Body of pancreas (tissue), 4 donors: ENCODE results near the gene WRNIP1.

Source experiments
- POLR2A ChIP-seq, 3 donors: fragments of 450-650 bp; IDR thresholded peaks; one replicate each; pipeline ENCODE4 v1.6.1; 2016; ENCODE audit warnings: antibody characterized with exemption in 3 of 3, mild to moderate bottlenecking in 2 of 3
- TF ChIP-seq, protein P1 (sequence below), 7 experiments: fragments of 450-650 bp in 4 of 7; fragments of 200-600 bp in 3 of 7; sonication (generic) in 3 of 7; IDR thresholded peaks; one replicate each; pipeline ENCODE4 v1.5.1; 2016 to 2019; ENCODE audit warnings: antibody characterized with exemption in 7 of 7

- TF ChIP-seq POLR2A (IDR thresholded peaks at IDR 0.05) = no peak
- TF ChIP-seq, protein P1, sequence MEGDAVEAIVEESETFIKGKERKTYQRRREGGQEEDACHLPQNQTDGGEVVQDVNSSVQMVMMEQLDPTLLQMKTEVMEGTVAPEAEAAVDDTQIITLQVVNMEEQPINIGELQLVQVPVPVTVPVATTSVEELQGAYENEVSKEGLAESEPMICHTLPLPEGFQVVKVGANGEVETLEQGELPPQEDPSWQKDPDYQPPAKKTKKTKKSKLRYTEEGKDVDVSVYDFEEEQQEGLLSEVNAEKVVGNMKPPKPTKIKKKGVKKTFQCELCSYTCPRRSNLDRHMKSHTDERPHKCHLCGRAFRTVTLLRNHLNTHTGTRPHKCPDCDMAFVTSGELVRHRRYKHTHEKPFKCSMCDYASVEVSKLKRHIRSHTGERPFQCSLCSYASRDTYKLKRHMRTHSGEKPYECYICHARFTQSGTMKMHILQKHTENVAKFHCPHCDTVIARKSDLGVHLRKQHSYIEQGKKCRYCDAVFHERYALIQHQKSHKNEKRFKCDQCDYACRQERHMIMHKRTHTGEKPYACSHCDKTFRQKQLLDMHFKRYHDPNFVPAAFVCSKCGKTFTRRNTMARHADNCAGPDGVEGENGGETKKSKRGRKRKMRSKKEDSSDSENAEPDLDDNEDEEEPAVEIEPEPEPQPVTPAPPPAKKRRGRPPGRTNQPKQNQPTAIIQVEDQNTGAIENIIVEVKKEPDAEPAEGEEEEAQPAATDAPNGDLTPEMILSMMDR (IDR thresholded peaks at IDR 0.05) = no peak
These were observed 66.2 kb downstream of the WRNIP1 start for GRCh38 chr6:2831392-2831791.
